ENCODE data around the gene NAGK.

Gene NAGK

GRCh38 chr2:71121479-71121878, 53.0 kb downstream of the NAGK start:
- in situ Hi-C loops (cut with MboI; ENCODE audit: low sequenced_read_pairs, unreplicated experiment) = no loop called here
- no peak for DNase-seq (ENCODE audit: low spot score)
- TF ChIP-seq, protein P1, sequence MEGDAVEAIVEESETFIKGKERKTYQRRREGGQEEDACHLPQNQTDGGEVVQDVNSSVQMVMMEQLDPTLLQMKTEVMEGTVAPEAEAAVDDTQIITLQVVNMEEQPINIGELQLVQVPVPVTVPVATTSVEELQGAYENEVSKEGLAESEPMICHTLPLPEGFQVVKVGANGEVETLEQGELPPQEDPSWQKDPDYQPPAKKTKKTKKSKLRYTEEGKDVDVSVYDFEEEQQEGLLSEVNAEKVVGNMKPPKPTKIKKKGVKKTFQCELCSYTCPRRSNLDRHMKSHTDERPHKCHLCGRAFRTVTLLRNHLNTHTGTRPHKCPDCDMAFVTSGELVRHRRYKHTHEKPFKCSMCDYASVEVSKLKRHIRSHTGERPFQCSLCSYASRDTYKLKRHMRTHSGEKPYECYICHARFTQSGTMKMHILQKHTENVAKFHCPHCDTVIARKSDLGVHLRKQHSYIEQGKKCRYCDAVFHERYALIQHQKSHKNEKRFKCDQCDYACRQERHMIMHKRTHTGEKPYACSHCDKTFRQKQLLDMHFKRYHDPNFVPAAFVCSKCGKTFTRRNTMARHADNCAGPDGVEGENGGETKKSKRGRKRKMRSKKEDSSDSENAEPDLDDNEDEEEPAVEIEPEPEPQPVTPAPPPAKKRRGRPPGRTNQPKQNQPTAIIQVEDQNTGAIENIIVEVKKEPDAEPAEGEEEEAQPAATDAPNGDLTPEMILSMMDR (IDR thresholded peaks at IDR 0.05; ENCODE audit: borderline replicate concordance, control extremely low read depth, extremely low read depth, insufficient read depth, missing control alignments) = no peak

- no peak for DNase-seq (ENCODE audit: low spot score)
- in situ Hi-C loops (cut with MboI; ENCODE audit: low sequenced_read_pairs, unreplicated experiment) = no loop called here
- TF ChIP-seq, protein P1 (IDR thresholded peaks at IDR 0.05; ENCODE audit: borderline replicate concordance, control extremely low read depth, extremely low read depth, insufficient read depth, missing control alignments) = no peak
Observed at GRCh38 chr2:71122387-71123298, 54.2 kb downstream of the NAGK start.

DNA sequence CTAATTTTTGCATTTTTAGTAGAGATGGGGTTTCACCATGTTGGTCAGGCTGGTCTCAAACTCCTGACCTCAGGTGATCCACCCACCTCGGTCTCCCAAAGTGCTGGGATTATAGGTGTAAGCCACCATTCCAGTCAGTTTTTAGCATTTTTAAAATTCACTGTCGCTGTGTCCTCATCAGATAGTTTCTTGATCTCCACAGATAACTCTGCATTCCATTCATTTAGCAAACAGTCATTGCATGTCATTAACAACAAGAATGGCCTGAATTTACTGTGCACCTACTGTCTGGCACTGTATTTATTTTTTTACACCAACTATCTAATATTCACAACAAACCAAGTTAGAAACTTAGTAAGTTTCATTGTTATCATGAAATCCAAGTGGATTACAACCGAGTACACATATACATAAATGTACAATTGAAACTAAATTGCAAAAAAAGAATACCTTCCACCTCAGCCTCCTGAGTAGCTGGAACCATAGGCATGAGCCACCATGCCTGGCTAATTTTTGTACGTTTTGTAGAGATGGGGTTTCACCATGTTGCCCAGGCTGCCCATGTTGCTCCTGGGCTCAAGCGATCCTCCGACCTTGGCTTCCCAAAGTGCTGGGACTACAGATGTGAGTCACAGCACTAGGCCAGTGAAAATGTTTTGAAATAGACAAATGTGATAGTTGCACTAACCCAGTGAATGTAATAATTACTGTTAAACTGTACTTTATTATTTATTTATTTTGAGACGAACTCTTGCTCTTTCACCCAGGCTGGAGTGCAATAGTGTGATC, 57.3 kb downstream of the NAGK start:
- TF ChIP-seq, protein P1 (IDR thresholded peaks at IDR 0.05; ENCODE audit: borderline replicate concordance, control extremely low read depth, extremely low read depth, insufficient read depth, missing control alignments) = no peak
- in situ Hi-C loops (cut with MboI; ENCODE audit: low sequenced_read_pairs, unreplicated experiment) = no loop called here
- DNase-seq (ENCODE audit: low spot score) = no peak

DNA sequence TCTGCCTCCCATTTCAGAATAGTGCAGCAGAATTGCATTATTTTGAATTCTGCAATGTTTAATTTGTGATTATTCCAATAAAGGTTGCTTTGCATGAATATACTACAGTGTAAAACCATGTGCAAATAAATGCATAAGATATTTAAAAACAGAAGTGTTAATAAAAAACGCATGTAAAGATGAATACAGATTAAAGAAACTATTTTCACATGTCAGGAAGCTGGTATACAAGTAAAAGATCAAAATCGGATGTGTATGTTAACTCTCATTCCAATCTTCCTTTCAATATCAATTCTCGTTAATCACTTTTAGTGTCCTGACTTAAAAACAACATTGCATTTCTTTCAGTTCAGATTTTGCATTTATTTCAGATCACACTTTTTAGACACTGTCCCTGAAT, 58.5 kb downstream of the NAGK start:
- TF ChIP-seq, protein P1 (IDR thresholded peaks at IDR 0.05; ENCODE audit: borderline replicate concordance, control extremely low read depth, extremely low read depth, insufficient read depth, missing control alignments) = no peak
- DNase-seq (ENCODE audit: low spot score) = no peak
- in situ Hi-C loops (cut with MboI; ENCODE audit: low sequenced_read_pairs, unreplicated experiment) = no loop called here
